MM.1S (cell line): Measurements from ENCODE around the gene CCDC192.
"Not testable (repeated sequence)": the region's sequence is repeated elsewhere in the genome, so short reads cannot be mapped to it uniquely, and the experiment has no call there.

Experiments used
- EZH2 ChIP-seq: fragments of 300-600 bp; sonication (generic); optimal IDR thresholded peaks from 2 replicates; pipeline ENCODE3; 2017; ENCODE audit warnings: low read depth, mild to moderate bottlenecking, antibody characterized with exemption, low read length, mixed read lengths
- EZH2phosphoT487 ChIP-seq: fragments of 300-600 bp; sonication (generic); IDR thresholded peaks from 2 replicates; pipeline ENCODE4 v1.6.1; 2018; ENCODE audit warnings: antibody characterized with exemption, low read length

GRCh38 chr5:127752503-127753265, 49.5 kb downstream of the CCDC192 start:
- not testable (repeated sequence) for TF ChIP-seq EZH2, EZH2phosphoT487
